Effector memory CD8-positive, alpha-beta T cell (primary cell): ENCODE results near the gene VPS13A.

Source experiments
- ATAC-seq: fragments of 150-1000 bp; cut with Tn5 transposase; replicated peaks from 2 replicates; pipeline ENCODE4 v1.10.0; 2021; ENCODE audit warnings: mild to moderate bottlenecking, moderate library complexity
- DNase-seq, 3 experiments: peaks; one replicate each; pipeline ENCODE4 v3.0.0; 2021
- H3K27ac Mint-ChIP-seq, 2 donors: one replicate each; pipeline ENCODE4 v1.8.0; 2022; ENCODE audit warnings: mild to moderate bottlenecking in 2 of 2, mixed read lengths in 2 of 2, moderate library complexity in 2 of 2
- H3K27me3 Mint-ChIP-seq, 2 donors: one replicate each; pipeline ENCODE4 v1.8.0; 2022; ENCODE audit warnings: mixed read lengths in 2 of 2
- H3K36me3 Mint-ChIP-seq: one replicate; pipeline ENCODE4 v1.8.0; 2022; ENCODE audit warnings: mild to moderate bottlenecking, moderate library complexity, mixed read lengths; ENCODE audit not compliant: insufficient read depth
- H3K4me1 Mint-ChIP-seq, 2 donors: one replicate each; pipeline ENCODE4 v1.8.0; 2022; ENCODE audit warnings: low read depth in 2 of 2, mixed read lengths in 2 of 2
- H3K4me3 Mint-ChIP-seq, 2 donors: one replicate each; pipeline ENCODE4 v1.8.0; 2022; ENCODE audit warnings: mild to moderate bottlenecking in 2 of 2, mixed read lengths in 2 of 2, moderate library complexity in 2 of 2
- H3K9me3 Mint-ChIP-seq, 2 donors: one replicate each; pipeline ENCODE4 v1.8.0; 2022; ENCODE audit warnings: mixed read lengths in 2 of 2

The VPS13A gene

DNA sequence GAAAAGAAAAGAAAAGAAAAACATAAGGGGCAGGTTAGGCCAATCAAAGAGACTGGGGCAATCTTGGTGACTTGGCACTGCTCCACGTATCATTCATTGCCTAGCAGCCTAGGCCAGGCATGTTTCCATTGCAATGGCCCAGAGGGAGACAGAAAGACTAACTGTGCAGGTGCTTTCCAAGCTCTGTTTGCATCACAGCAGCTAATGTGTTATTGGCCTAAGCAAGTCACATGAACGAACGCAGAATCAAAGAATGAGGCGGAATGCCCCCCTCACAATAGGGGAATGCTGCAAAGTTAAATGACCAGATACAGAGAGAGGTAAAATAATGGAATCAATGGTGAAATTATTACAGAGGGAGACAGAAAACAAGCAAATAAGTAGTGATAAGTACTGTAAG is 11.1 kb upstream of the VPS13A start:
- Mint-ChIP-seq H3K4me1 (no peaks in the 10 kb centered on the region), H3K27ac (no peak overlapping the region), H3K9me3 (no peaks in the 10 kb centered on the region), H3K27me3 (peaks cover 0 to 3% of the 10 kb centered on the region in 2 donors), H3K36me3 (no peaks in the 10 kb centered on the region), H3K4me3 (no peak overlapping the region)
- ATAC-seq (no peak), DNase-seq (no peak)

DNA sequence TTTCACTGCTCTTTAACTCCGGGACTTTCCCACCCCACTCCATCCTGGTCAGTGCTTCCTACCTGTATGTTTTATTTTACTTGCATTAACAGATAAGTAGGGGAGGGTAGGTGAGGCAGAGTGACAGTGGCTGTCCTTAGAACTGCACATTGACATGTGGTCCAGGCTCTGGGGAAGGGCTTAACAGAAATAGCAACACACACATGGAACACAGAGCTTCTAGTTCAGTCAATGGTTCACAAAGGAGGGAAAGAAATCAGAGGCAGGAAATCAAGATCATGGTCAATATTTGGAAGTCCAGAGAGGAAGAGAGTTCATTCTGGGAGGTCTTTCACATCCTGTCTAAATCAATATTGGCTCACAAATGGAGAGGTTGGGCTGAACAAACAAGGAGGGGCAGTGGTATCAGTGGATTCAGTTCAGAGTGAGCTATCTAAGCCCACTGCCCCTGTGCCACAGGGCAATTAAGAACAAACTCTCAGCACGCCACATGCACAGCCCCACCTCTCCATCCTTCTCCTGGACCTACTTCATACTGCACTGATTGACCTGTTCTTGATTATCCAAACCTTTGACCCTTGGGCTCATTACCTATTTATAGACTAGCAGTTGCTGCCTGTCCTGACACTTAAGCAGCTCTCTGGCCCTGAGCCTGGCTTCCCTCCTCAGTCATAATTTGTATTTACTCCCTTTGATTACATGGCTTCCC is 6.2 kb upstream of the VPS13A start:
- Mint-ChIP-seq H3K4me3 (no peak overlapping the region), H3K27me3 (no peaks in the 10 kb centered on the region), H3K27ac (peak overlapping the region in 1 of 2 donors; percentile 15), H3K36me3 (no peaks in the 10 kb centered on the region), H3K9me3 (no peaks in the 10 kb centered on the region), H3K4me1 (no peaks in the 10 kb centered on the region)
- ATAC-seq (no peak), DNase-seq (no peak)

DNA sequence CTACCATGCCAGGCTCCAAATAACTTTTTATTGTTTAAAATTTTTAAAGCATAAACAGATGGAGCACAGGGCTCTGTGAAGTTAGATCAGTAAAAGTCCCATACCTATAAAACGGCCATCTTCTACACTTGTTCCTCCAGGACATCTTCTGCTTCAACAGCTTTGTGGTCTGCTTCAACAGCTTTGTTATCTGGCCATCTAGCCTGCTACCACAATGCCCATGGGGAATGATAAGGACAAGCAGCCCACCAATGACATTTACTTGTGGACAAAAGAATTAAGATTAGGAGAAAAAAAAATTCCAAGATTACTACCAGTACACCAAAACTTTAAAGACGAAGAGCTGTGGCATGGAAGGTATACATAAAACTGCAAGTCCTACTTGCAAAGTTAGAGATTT is 2.2 kb upstream of the VPS13A start:
- Mint-ChIP-seq H3K27ac (no peak overlapping the region), H3K4me3 (no peak overlapping the region), H3K27me3 (no peaks in the 10 kb centered on the region), H3K4me1 (peaks cover 15 to 26% of the 10 kb centered on the region in 2 donors), H3K36me3 (peaks cover 18% of the 10 kb centered on the region), H3K9me3 (no peaks in the 10 kb centered on the region)
- DNase-seq (no peak), ATAC-seq (no peak)

DNA sequence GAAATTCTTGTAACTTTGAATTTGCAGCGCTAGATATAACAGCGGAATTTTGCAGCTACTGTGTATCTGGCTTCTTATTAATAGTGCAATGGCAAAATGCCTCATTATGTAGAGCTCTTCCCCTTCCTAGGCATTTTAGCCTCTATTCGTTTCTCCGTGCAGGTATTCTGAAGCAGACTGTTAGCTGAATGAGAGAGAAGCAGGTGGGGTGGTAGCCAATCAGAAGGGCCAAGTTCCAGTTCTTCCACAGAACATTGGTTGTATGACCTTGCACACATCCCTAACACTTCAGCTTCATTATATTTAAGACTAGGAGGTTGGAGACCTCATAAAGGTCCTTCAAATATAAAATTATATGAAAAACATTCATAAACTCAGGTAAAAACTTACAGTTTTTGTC is 1.2 kb upstream of the VPS13A start:
- DNase-seq (no peak), ATAC-seq (no peak)
- peak overlapping the region; percentile 74 to 95 for H3K27ac Mint-ChIP-seq
- H3K4me3 Mint-ChIP-seq, result peak overlapping the region; percentile 92 to 97
- H3K36me3 Mint-ChIP-seq, result peaks cover 18% of the 10 kb centered on the region
- H3K4me1 Mint-ChIP-seq, result peaks cover 15 to 32% of the 10 kb centered on the region in 2 donors
- H3K9me3 Mint-ChIP-seq, result no peaks in the 10 kb centered on the region
- no peaks in the 10 kb centered on the region for H3K27me3 Mint-ChIP-seq

DNA sequence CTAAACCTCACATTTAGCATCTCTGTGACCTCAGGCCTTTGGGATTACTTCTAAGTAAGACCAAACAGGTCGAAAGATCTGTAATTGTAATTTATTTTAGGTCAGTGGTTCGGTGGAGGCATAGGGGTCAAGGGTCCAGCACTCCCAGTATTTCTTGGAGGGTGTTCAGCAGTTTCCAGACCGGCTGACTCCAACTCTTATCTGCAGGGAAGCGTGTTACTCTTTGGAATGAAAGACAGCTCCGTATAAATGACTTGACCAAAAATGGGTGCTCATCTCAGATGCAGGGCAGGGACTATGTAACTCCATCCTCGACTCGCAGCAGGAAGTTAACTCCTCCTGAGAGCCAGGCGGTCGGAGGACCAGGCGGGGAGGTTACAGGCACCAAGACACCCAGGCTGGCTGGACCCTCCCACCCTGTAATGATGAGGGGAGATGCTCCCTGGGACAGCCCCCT is 620 bp upstream of the VPS13A start:
- Mint-ChIP-seq H3K9me3 (no peaks in the 10 kb centered on the region), H3K27me3 (no peaks in the 10 kb centered on the region), H3K4me1 (peaks cover 15 to 33% of the 10 kb centered on the region in 2 donors), H3K27ac (peak overlapping the region; percentile 74 to 95), H3K36me3 (peaks cover 18% of the 10 kb centered on the region), H3K4me3 (peak overlapping the region; percentile 92 to 97)
- ATAC-seq (no peak), DNase-seq (peak in 1 of 3 experiments; percentile 5)

DNA sequence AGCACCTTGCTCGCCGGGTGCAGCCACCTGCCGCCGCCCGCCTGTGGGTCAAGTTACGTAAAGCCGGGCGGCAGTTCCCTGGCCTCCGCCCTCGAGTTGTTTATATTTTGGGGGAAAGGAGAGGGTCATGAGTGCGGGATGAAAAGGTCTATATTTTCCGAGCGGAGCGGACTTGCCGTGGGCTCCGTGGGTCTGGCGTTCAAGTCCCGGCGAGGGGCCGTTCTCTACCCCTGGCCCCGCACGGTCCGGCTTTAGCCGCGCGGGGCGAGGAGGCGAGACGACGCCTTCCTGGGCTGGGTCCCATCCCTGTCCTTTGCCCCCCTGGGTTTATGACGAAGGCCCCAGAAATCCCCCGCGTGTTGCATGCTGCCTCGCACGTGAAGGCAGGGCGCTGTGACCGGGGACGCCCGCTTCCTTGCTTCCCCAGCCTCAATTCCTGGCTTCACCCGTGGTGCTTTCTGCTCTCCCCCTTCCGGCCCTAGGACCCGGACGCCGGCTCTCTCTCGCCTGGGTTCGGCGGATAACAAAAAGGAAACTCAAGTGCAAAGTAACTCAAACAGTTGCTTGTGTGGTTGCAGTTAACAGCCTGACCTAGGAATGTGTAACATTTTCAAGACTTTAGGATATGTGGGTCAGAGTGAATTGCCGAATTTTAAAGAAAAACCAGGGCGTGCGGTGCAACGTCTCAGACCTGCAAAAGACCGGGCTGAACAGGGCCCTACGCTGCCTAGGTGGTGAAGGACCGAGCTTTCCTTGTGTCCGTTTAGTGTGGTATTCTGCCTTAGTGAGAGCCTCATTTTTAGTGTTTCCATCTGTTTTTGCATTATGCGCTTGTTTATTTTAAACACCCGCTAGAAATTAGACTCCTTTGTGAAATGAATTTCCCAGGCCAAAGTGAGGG is 810 bp downstream of the VPS13A start:
- Mint-ChIP-seq H3K4me3 (peak overlapping the region; percentile 92 to 97), H3K9me3 (no peaks in the 10 kb centered on the region), H3K27ac (peak overlapping the region; percentile 74 to 95), H3K36me3 (peaks cover 18% of the 10 kb centered on the region), H3K27me3 (no peaks in the 10 kb centered on the region), H3K4me1 (peaks cover 15 to 38% of the 10 kb centered on the region in 2 donors)
- ATAC-seq, result peak; percentile 24
- DNase-seq, result peak; percentile 39 to 50 (median 45)

DNA sequence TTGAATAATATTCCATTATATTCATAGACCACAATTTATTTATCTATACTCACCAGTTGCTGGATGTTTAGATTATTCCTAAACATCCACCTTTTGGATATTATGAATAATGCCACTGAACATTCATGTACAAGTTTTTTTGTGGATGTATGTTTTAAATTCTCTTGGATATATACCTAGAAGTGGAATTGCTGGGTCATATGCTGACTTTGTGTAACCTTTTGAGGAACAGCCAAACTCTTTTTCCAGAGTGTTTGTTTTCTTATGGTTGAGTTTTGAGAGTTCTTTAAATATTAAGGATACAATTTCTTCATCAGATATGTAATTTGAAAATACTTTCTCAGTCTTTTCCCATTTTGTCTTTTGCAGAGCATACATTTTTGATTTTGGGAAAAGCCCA is 2.7 kb downstream of the VPS13A start:
- Mint-ChIP-seq H3K4me1 (peaks cover 17 to 41% of the 10 kb centered on the region in 2 donors), H3K27me3 (no peaks in the 10 kb centered on the region), H3K36me3 (peaks cover 22% of the 10 kb centered on the region), H3K9me3 (no peaks in the 10 kb centered on the region), H3K27ac (no peak overlapping the region), H3K4me3 (peak overlapping the region in 1 of 2 donors; percentile 92)
- DNase-seq (no peak), ATAC-seq (no peak)

DNA sequence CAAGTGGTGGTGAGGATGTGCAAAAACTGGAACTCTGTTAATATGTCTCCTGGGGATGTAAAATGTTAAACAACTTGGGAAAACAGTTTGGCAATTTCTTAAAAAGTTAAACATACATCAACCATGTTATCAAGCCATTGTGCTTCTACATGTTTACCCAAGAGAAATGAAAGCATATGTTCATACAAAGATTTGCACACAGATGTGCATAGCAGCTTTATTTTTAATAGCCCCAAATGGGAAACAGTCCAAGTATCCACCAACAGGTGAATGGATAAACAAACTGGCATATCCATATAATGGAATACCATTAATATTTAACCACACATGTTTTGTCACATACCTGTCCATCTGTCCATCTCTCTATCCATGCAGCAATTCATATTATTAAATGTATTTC is 6.2 kb downstream of the VPS13A start:
- no peaks in the 10 kb centered on the region for H3K9me3 Mint-ChIP-seq
- peaks cover 19 to 42% of the 10 kb centered on the region in 2 donors for H3K4me1 Mint-ChIP-seq
- H3K27me3 Mint-ChIP-seq, result no peaks in the 10 kb centered on the region
- ATAC-seq (no peak), DNase-seq (no peak)
- no peak overlapping the region for H3K27ac Mint-ChIP-seq
- H3K36me3 Mint-ChIP-seq, result peaks cover 9% of the 10 kb centered on the region
- no peak overlapping the region for H3K4me3 Mint-ChIP-seq

DNA sequence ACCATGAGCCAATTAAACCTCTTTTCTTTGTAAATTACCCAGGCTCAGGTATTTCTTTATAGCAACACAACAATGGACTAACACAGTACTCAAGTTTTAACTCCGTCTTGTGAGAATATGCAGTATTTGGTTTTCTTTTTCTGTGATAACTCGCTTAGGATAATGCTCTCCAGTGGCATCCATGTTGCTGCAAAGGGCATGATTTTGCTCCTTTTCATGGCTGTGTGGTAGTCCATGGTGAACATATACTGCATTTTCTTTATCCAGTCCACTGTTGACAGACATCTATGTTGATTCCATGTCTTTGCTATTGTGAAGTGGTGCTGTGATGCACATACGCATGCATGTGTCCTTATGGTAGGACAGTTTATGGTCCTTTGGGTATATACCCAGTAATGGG is 10.9 kb downstream of the VPS13A start:
- H3K27ac Mint-ChIP-seq, result no peak overlapping the region
- H3K27me3 Mint-ChIP-seq, result no peaks in the 10 kb centered on the region
- H3K36me3 Mint-ChIP-seq, result peaks cover 9% of the 10 kb centered on the region
- H3K4me3 Mint-ChIP-seq, result no peak overlapping the region
- peaks cover 37 to 54% of the 10 kb centered on the region in 2 donors for H3K4me1 Mint-ChIP-seq
- no peak for DNase-seq
- no peaks in the 10 kb centered on the region for H3K9me3 Mint-ChIP-seq
- no peak for ATAC-seq

DNA sequence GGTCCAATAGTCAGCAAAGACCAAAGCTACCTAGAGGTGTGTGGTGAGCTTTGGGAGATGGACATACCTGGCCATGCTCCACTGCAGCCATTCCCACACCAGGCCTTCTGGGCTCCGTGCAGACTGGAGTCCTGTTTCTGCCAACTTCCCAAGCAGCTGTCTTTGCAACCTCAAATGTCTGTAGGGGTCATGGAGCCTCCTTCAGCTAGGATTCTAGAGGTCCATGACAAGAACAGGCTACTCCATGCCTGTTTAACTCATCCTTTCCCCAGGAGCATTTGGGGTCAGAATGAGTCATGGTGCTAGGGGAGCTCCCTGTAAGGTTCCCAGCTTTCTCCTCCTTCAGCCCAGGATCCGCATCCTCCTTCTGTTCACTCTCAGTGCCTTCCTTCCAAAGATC is 17.1 kb downstream of the VPS13A start:
- H3K27me3 Mint-ChIP-seq, result no peaks in the 10 kb centered on the region
- no peaks in the 10 kb centered on the region for H3K9me3 Mint-ChIP-seq
- H3K36me3 Mint-ChIP-seq, result peaks cover 3% of the 10 kb centered on the region
- no peak overlapping the region for H3K4me3 Mint-ChIP-seq
- H3K4me1 Mint-ChIP-seq, result peaks cover 37 to 59% of the 10 kb centered on the region in 2 donors
- peak overlapping the region in 1 of 2 donors; percentile 54 for H3K27ac Mint-ChIP-seq
- no peak for DNase-seq
- no peak for ATAC-seq

DNA sequence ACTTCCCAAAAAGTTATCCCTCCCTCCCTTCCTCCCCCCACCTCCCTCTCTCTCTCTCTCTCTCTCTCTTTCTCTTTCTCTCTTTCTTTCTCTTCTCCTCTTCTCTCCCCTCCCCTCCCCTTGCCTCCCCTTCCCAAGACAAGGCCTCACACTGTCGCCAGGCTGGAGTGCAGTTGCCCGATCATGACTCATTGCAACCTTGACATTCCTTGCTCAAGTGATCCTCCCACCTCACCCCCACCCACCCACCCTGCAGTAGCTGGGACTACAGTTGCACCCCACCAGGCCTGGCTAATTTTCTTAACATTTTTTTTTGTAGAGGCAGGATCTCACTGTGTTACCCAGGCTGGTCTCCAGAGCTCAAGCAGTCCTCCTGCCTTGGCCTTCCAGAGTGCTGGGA is 32.8 kb downstream of the VPS13A start:
- H3K27me3 Mint-ChIP-seq, result no peaks in the 10 kb centered on the region
- H3K27ac Mint-ChIP-seq, result no peak overlapping the region

DNA sequence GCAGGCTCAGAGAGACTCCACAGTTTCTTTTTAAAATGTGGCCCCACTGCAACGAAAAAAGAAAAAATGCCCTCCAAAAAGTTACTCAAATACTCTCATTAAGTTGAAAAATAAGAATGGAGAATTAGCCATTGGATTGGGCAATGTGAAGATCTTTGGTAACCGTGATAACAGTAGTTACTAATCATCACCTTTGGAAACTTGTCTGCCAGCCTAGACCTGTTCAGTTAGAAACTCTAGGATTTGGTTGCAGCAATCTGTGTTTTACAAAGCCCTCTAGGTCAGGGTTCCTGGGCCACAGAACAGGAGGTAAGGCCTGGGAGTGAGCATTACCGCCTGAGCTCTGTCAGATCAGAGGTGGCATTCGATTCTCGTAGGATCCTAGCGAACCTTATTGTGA is 34.2 kb downstream of the VPS13A start:
- DNase-seq (no peak), ATAC-seq (no peak)
- no peaks in the 10 kb centered on the region for H3K27me3 Mint-ChIP-seq
- no peak overlapping the region for H3K27ac Mint-ChIP-seq
- no peaks in the 10 kb centered on the region for H3K4me1 Mint-ChIP-seq
- H3K4me3 Mint-ChIP-seq, result no peak overlapping the region
- H3K9me3 Mint-ChIP-seq, result no peaks in the 10 kb centered on the region
- peaks cover 23% of the 10 kb centered on the region for H3K36me3 Mint-ChIP-seq

More for the DNA sequence above, 32.8 kb downstream of the VPS13A start:
- no peaks in the 10 kb centered on the region for H3K9me3 Mint-ChIP-seq
- H3K36me3 Mint-ChIP-seq, result peaks cover 23% of the 10 kb centered on the region
- H3K4me3 Mint-ChIP-seq, result no peak overlapping the region
- DNase-seq (no peak), ATAC-seq (no peak)
- H3K4me1 Mint-ChIP-seq, result no peaks in the 10 kb centered on the region

DNA sequence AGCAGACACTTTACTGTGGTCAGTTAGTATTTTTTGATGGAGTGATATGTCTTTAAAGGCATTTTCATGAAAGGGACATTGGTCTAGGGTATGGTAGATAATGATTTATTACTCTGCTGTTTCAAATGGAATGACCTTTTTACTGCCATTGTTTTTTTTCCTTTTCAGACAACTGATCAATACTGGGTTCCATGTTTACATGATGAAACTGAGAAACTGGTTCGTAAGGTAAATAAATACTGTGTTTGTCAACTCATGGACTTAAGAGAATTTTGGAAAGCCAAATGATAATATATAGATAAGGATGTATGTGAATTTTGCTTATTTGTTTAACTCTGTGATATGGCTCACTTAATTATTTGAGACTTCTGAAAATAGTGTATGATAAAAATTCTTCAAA is 35.5 kb downstream of the VPS13A start:
- Mint-ChIP-seq H3K4me3 (no peak overlapping the region), H3K27me3 (no peaks in the 10 kb centered on the region), H3K9me3 (no peaks in the 10 kb centered on the region), H3K27ac (no peak overlapping the region), H3K4me1 (no peaks in the 10 kb centered on the region), H3K36me3 (peaks cover 23% of the 10 kb centered on the region)
- ATAC-seq (no peak), DNase-seq (no peak)

DNA sequence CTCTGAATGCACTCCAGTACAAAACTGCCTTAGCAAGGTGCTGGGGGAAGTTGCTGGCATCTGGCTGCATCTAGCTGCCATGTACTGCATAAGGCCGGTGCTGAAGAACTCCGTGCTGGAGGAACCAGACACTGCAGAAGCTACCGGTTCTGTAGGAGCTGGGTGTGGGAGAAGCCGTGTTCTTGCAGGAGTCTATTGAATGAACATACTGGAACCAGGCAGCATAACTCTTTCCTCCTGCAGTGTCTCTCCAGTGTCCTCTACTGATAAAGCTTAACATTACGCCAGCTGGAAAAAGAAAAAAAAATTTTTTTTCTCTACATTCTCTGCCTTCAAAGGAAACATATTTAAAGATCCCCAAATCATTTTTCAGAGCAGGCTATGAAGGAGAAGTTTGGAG is 38.5 kb downstream of the VPS13A start:
- no peak for ATAC-seq
- H3K4me3 Mint-ChIP-seq, result no peak overlapping the region
- H3K27me3 Mint-ChIP-seq, result no peaks in the 10 kb centered on the region
- no peaks in the 10 kb centered on the region for H3K9me3 Mint-ChIP-seq
- peaks cover 27% of the 10 kb centered on the region for H3K36me3 Mint-ChIP-seq
- no peaks in the 10 kb centered on the region for H3K4me1 Mint-ChIP-seq
- no peak for DNase-seq
- H3K27ac Mint-ChIP-seq, result no peak overlapping the region
